ENCODE results near the gene HIP1.
"Not testable (repeated sequence)": the region's sequence is repeated elsewhere in the genome, so short reads cannot be mapped to it uniquely, and the experiment has no call there.

HIP1 gene

DNA sequence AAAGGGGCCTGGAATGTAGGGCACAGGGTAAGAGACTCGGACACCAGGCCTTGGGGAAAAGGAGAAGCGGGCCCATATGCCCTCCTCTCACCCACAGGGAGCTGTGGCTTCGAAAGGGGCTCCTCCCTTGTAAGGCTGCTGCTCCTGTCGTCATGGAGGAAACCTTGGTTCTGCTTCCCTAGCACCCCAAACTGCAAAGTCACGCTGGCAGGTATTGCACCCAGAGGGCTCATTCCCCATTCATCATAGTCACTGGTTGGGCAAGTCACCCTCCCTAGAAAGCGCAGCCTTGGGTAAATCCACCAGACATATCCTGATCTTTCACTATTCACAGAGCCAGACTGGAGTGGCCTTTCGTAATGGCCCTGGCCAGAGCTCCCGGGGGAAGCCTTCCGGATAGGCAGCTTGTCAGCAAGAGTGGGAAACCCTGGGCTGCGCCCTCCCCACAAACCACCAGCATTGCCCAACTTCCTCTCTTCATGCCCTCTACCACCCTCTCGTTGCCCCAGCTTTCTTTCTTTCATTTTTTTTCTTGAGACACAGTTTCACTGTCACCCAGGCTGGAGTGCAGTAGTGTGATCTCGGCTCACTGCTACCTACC is 121.0 kb downstream of the HIP1 start:
- H3K4me3 ChIP-seq (ENCODE audit: low read depth, low read length), result no peak overlapping the region
- DNase-seq (ENCODE audit: low read depth), result no peak
- TF ChIP-seq, protein P1, sequence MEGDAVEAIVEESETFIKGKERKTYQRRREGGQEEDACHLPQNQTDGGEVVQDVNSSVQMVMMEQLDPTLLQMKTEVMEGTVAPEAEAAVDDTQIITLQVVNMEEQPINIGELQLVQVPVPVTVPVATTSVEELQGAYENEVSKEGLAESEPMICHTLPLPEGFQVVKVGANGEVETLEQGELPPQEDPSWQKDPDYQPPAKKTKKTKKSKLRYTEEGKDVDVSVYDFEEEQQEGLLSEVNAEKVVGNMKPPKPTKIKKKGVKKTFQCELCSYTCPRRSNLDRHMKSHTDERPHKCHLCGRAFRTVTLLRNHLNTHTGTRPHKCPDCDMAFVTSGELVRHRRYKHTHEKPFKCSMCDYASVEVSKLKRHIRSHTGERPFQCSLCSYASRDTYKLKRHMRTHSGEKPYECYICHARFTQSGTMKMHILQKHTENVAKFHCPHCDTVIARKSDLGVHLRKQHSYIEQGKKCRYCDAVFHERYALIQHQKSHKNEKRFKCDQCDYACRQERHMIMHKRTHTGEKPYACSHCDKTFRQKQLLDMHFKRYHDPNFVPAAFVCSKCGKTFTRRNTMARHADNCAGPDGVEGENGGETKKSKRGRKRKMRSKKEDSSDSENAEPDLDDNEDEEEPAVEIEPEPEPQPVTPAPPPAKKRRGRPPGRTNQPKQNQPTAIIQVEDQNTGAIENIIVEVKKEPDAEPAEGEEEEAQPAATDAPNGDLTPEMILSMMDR (IDR thresholded peaks at IDR 0.05; ENCODE audit: low read depth, low read length, missing control alignments), result no peak

GRCh38 chr7:75616421-75617167 is 122.1 kb downstream of the HIP1 start:
- TF ChIP-seq, protein P1 (IDR thresholded peaks at IDR 0.05; ENCODE audit: low read depth, low read length, missing control alignments), result no peak
- no peak for DNase-seq (ENCODE audit: low read depth)
- H3K4me3 ChIP-seq (ENCODE audit: low read depth, low read length), result no peak overlapping the region

DNA sequence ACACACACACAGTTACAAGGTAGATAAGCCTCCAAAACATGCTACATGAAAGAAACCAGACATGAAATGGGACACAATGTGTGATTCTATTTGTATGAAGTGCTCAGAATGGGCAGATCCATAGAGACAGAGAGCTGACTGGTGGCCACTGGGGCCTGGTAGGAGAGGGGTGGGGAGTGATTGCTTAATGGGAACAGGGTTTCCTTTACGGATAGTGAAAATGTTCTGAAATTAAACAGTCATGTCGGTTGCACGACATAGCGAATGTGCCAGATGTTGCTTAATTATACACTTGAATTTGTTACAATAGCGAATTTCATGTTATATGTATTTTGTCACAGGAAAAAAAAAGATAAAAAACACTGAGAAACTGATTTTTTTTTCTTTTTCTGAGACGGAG is 124.3 kb downstream of the HIP1 start:
- TF ChIP-seq, protein P1 (IDR thresholded peaks at IDR 0.05; ENCODE audit: low read depth, low read length, missing control alignments), result no peak
- no peak for DNase-seq (ENCODE audit: low read depth)
- H3K4me3 ChIP-seq (ENCODE audit: low read depth, low read length), result no peak overlapping the region

DNA sequence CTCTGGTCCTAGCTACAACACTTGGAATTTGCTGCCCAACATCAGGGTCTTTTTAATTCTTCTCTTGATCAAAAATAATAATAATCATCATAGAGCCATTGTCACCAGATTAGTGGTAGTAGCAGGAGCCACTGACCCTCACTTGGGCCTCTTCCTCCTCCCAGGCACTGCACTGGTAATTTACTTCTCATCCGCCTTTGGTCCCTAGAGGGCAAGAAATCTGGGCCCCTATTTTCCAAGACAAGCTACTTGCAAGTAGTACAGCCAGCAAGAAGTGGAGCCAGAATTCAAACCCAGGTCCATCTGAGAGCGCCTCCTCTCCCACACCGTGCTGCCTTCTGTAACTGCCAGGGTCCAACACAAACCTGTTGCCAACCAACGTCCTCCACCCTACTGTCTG is 125.4 kb downstream of the HIP1 start:
- H3K4me3 ChIP-seq (ENCODE audit: low read depth, low read length), result no peak overlapping the region
- TF ChIP-seq, protein P1 (IDR thresholded peaks at IDR 0.05; ENCODE audit: low read depth, low read length, missing control alignments), result no peak
- no peak for DNase-seq (ENCODE audit: low read depth)

DNA sequence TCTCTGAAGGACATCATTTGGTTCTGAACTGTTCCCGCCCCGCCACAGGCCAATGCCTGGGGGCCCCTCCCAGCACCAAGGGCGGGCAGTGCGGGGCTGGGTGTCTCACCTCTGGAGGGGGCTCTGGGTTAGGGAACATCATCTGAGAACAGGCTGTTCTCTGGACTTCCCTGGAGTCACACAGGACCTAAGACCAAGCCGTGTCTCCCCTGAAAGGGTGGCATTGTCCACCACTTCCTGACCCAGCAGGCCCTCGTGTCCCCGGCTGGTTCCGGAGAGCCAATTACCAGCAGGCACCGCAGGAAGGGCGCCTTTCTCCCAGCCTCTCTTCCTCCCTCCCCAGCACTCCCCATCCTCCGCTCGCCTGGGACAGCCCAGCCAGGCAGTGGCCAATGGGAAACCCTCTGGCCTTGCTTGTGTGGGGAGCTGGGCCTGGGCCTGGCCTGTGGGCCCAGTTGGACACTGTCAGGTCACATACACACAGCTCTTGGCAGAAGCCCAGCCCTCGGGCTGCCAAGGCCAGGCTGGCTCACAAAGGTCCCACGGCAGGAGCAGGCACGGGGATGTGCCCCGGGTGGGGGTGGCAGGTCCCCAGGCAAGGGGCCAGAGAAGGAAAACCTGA is 127.1 kb downstream of the HIP1 start:
- no peak for DNase-seq (ENCODE audit: low read depth)
- TF ChIP-seq, protein P1 (IDR thresholded peaks at IDR 0.05; ENCODE audit: low read depth, low read length, missing control alignments), result no peak
- H3K4me3 ChIP-seq (ENCODE audit: low read depth, low read length), result no peak overlapping the region

- H3K4me3 ChIP-seq (ENCODE audit: low read depth, low read length); DNase-seq (ENCODE audit: low read depth): not testable (repeated sequence)
Measured at GRCh38 chr7:75609416-75609815, 129.3 kb downstream of the HIP1 start.

- TF ChIP-seq, protein P1 (IDR thresholded peaks at IDR 0.05; ENCODE audit: low read depth, low read length, missing control alignments), result no peak
- no peak for DNase-seq (ENCODE audit: low read depth)
- no peak overlapping the region for H3K4me3 ChIP-seq (ENCODE audit: low read depth, low read length)
Measured at GRCh38 chr7:75608451-75609122, 130.2 kb downstream of the HIP1 start.

All from GM12864 (cell line).